AG04449 (cell line): ENCODE results near the gene TTLL7.

Source experiments
- CTCF ChIA-PET: fragments of 350-600 bp; formaldehyde crosslinking; extraction: SDS; loops from one replicate; lab custom pipeline; 2021; ENCODE audit warnings: antibody characterized with exemption; lab: Yijun Ruan, JAX
- POLR2A ChIA-PET: fragments of 400-600, 350-600 bp; formaldehyde crosslinking; extraction: SDS; loops from one replicate; lab custom pipeline; 2020; ENCODE audit warnings: antibody characterized with exemption, inconsistent platforms; lab: Yijun Ruan, JAX
- DNase-seq: peaks from one replicate; pipeline ENCODE4 v3.0.0-alpha.2; 2010; ENCODE audit warnings: low read depth, low spot score
- H3K4me3 ChIP-seq: 2 replicates; pipeline ENCODE4 v1.5.1; 2011; ENCODE audit warnings: low read depth, mild to moderate bottlenecking, control low read depth, low read length
- TF ChIP-seq, protein P1 (sequence below): IDR thresholded peaks from one replicate; pipeline ENCODE4 v1.5.1; 2011; ENCODE audit warnings: mild to moderate bottlenecking, moderate library complexity, low read length, control low read depth, inconsistent platforms; ENCODE audit not compliant: insufficient read depth; ENCODE audit errors: missing control alignments

TTLL7 gene

DNA sequence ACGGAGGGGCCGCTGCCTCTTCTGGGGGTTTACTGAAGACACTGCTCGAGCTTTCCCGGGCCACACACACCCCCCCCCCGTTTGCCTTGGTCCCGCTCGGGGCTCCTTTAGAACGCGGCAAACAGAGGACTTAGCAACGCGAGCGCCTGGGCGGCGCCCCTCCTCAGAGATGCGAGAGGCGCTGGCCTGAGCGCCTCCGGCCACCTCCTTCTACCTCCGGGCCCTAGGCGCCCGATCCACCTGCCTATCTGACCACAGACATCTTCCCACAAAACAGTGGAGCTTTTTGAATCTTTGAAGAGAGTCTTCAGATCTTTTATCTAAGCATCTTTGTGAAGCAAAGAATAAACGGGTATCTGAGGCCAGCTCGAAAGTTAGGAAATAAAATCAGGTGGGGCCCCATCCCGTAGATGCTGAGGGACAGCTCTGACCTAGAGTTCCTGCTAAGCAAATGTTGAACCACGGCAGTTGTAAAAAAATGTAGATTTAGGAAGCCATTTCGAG is 436 bp upstream of the TTLL7 start:
- CTCF ChIA-PET, result no interaction called here
- DNase-seq, result peak; percentile 4
- POLR2A ChIA-PET, result no interaction called here
- TF ChIP-seq, protein P1, sequence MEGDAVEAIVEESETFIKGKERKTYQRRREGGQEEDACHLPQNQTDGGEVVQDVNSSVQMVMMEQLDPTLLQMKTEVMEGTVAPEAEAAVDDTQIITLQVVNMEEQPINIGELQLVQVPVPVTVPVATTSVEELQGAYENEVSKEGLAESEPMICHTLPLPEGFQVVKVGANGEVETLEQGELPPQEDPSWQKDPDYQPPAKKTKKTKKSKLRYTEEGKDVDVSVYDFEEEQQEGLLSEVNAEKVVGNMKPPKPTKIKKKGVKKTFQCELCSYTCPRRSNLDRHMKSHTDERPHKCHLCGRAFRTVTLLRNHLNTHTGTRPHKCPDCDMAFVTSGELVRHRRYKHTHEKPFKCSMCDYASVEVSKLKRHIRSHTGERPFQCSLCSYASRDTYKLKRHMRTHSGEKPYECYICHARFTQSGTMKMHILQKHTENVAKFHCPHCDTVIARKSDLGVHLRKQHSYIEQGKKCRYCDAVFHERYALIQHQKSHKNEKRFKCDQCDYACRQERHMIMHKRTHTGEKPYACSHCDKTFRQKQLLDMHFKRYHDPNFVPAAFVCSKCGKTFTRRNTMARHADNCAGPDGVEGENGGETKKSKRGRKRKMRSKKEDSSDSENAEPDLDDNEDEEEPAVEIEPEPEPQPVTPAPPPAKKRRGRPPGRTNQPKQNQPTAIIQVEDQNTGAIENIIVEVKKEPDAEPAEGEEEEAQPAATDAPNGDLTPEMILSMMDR, result no peak
- H3K4me3 ChIP-seq, result peak overlapping the region; percentile 74

DNA sequence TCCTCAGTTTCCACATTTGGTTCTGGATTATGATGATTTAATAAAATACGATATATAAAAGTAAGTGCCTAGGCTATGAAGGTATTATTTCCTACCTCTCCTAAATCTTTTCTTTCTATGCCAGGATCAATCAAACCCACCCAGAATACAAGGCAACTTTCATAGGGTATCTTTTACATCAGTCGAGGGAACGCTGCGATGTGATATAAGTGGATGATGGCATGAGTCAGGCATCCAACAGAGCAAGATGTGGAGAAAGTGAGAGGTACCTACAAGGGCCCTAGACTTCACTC is 781 bp downstream of the TTLL7 start:
- DNase-seq, result no peak
- peak overlapping the region; percentile 74 for H3K4me3 ChIP-seq
- ChIA-PET POLR2A (interaction anchor here (0.9 kb wide), 1 partner anchor 80 kb away, joined by 3 read pairs; no protein-coding TSS in a partner anchor), CTCF (no interaction called here)
- TF ChIP-seq, protein P1, result no peak

DNA sequence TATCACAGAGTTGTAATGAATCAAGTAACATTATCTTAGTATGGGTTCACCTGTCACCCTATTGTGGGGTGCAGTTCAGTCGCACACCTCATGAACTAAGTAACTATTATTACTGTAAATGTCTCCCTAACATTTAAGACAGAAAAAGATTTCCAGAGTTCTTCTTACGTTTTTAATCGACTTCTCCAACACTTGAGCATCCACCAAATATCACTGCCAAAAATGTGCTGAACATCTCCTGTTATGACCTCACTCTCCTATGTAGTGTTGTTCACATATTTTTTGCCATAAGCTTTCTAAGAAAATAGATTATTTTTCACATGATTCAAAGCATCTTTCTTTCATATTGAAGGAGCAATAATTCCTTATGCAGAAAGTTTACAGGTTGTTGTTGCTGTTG is 1.3 kb downstream of the TTLL7 start:
- no peak for DNase-seq

GRCh38 chr1:83996621-83997020 is 2.3 kb downstream of the TTLL7 start:
- no peak overlapping the region for H3K4me3 ChIP-seq
- POLR2A ChIA-PET, result no interaction called here
- CTCF ChIA-PET, result no interaction called here
- peak; percentile 21 for DNase-seq
- TF ChIP-seq, protein P1, result no peak

More for the DNA sequence above, 1.3 kb downstream of the TTLL7 start:
- POLR2A ChIA-PET, result no interaction called here
- H3K4me3 ChIP-seq, result no peak overlapping the region
- TF ChIP-seq, protein P1, result no peak
- CTCF ChIA-PET, result no interaction called here

GRCh38 chr1:83996191-83996590 is 2.7 kb downstream of the TTLL7 start:
- H3K4me3 ChIP-seq, result no peak overlapping the region
- CTCF ChIA-PET, result no interaction called here
- POLR2A ChIA-PET, result no interaction called here
- no peak for DNase-seq
- TF ChIP-seq, protein P1, result no peak

- TF ChIP-seq, protein P1, result no peak
- ChIA-PET POLR2A (no interaction called here), CTCF (no interaction called here)
- no peak for DNase-seq
- H3K4me3 ChIP-seq, result no peak overlapping the region
Measured at GRCh38 chr1:83995649-83996048, 3.3 kb downstream of the TTLL7 start.
